ENCODE data around the gene CNST.

- no peak for TF ChIP-seq TCF7 (IDR thresholded peaks at IDR 0.05; ENCODE audit: borderline replicate concordance)
- TF ChIP-seq KAT8 (IDR thresholded peaks at IDR 0.05; ENCODE audit: low read depth), result no peak
- TF ChIP-seq FOXM1 (IDR thresholded peaks at IDR 0.05; ENCODE audit: low read depth), result no peak
- TF ChIP-seq FOXM1 (CRISPR knock-in tag; IDR thresholded peaks at IDR 0.05; ENCODE audit: low read depth), result no peak
- TF ChIP-seq, protein P1, sequence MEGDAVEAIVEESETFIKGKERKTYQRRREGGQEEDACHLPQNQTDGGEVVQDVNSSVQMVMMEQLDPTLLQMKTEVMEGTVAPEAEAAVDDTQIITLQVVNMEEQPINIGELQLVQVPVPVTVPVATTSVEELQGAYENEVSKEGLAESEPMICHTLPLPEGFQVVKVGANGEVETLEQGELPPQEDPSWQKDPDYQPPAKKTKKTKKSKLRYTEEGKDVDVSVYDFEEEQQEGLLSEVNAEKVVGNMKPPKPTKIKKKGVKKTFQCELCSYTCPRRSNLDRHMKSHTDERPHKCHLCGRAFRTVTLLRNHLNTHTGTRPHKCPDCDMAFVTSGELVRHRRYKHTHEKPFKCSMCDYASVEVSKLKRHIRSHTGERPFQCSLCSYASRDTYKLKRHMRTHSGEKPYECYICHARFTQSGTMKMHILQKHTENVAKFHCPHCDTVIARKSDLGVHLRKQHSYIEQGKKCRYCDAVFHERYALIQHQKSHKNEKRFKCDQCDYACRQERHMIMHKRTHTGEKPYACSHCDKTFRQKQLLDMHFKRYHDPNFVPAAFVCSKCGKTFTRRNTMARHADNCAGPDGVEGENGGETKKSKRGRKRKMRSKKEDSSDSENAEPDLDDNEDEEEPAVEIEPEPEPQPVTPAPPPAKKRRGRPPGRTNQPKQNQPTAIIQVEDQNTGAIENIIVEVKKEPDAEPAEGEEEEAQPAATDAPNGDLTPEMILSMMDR (IDR thresholded peaks at IDR 0.05 in 2 of 3, conservative IDR thresholded peaks at IDR 0.05 in 1 of 3; ENCODE audit: insufficient read depth in 2 of 3, low read depth in 1 of 3, low read length in 3 of 3), result no peak
- TF ChIP-seq, protein P2, sequence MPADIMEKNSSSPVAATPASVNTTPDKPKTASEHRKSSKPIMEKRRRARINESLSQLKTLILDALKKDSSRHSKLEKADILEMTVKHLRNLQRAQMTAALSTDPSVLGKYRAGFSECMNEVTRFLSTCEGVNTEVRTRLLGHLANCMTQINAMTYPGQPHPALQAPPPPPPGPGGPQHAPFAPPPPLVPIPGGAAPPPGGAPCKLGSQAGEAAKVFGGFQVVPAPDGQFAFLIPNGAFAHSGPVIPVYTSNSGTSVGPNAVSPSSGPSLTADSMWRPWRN (IDR thresholded peaks at IDR 0.05; ENCODE audit: low read depth), result no peak
- TF ChIP-seq, protein P3, sequence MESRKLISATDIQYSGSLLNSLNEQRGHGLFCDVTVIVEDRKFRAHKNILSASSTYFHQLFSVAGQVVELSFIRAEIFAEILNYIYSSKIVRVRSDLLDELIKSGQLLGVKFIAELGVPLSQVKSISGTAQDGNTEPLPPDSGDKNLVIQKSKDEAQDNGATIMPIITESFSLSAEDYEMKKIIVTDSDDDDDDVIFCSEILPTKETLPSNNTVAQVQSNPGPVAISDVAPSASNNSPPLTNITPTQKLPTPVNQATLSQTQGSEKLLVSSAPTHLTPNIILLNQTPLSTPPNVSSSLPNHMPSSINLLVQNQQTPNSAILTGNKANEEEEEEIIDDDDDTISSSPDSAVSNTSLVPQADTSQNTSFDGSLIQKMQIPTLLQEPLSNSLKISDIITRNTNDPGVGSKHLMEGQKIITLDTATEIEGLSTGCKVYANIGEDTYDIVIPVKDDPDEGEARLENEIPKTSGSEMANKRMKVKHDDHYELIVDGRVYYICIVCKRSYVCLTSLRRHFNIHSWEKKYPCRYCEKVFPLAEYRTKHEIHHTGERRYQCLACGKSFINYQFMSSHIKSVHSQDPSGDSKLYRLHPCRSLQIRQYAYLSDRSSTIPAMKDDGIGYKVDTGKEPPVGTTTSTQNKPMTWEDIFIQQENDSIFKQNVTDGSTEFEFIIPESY (CRISPR knock-in tag; IDR thresholded peaks at IDR 0.05), result no peak
- TF ChIP-seq TRIM28 (IDR thresholded peaks at IDR 0.05), result no peak
- no peak for TF ChIP-seq MAZ (CRISPR knock-in tag; conservative IDR thresholded peaks at IDR 0.05 in 1 of 2, IDR thresholded peaks at IDR 0.05 in 1 of 2)
- TF ChIP-seq BRCA1 (IDR thresholded peaks at IDR 0.05), result no peak
- no peak for TF ChIP-seq BRCA1 (CRISPR knock-in tag; IDR thresholded peaks at IDR 0.05)
- TF ChIP-seq MTA3 (IDR thresholded peaks at IDR 0.05; ENCODE audit: borderline replicate concordance), result no peak
- TF ChIP-seq, protein P4, sequence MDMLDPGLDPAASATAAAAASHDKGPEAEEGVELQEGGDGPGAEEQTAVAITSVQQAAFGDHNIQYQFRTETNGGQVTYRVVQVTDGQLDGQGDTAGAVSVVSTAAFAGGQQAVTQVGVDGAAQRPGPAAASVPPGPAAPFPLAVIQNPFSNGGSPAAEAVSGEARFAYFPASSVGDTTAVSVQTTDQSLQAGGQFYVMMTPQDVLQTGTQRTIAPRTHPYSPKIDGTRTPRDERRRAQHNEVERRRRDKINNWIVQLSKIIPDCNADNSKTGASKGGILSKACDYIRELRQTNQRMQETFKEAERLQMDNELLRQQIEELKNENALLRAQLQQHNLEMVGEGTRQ (CRISPR knock-in tag; IDR thresholded peaks at IDR 0.05), result no peak
- TF ChIP-seq, protein P5, sequence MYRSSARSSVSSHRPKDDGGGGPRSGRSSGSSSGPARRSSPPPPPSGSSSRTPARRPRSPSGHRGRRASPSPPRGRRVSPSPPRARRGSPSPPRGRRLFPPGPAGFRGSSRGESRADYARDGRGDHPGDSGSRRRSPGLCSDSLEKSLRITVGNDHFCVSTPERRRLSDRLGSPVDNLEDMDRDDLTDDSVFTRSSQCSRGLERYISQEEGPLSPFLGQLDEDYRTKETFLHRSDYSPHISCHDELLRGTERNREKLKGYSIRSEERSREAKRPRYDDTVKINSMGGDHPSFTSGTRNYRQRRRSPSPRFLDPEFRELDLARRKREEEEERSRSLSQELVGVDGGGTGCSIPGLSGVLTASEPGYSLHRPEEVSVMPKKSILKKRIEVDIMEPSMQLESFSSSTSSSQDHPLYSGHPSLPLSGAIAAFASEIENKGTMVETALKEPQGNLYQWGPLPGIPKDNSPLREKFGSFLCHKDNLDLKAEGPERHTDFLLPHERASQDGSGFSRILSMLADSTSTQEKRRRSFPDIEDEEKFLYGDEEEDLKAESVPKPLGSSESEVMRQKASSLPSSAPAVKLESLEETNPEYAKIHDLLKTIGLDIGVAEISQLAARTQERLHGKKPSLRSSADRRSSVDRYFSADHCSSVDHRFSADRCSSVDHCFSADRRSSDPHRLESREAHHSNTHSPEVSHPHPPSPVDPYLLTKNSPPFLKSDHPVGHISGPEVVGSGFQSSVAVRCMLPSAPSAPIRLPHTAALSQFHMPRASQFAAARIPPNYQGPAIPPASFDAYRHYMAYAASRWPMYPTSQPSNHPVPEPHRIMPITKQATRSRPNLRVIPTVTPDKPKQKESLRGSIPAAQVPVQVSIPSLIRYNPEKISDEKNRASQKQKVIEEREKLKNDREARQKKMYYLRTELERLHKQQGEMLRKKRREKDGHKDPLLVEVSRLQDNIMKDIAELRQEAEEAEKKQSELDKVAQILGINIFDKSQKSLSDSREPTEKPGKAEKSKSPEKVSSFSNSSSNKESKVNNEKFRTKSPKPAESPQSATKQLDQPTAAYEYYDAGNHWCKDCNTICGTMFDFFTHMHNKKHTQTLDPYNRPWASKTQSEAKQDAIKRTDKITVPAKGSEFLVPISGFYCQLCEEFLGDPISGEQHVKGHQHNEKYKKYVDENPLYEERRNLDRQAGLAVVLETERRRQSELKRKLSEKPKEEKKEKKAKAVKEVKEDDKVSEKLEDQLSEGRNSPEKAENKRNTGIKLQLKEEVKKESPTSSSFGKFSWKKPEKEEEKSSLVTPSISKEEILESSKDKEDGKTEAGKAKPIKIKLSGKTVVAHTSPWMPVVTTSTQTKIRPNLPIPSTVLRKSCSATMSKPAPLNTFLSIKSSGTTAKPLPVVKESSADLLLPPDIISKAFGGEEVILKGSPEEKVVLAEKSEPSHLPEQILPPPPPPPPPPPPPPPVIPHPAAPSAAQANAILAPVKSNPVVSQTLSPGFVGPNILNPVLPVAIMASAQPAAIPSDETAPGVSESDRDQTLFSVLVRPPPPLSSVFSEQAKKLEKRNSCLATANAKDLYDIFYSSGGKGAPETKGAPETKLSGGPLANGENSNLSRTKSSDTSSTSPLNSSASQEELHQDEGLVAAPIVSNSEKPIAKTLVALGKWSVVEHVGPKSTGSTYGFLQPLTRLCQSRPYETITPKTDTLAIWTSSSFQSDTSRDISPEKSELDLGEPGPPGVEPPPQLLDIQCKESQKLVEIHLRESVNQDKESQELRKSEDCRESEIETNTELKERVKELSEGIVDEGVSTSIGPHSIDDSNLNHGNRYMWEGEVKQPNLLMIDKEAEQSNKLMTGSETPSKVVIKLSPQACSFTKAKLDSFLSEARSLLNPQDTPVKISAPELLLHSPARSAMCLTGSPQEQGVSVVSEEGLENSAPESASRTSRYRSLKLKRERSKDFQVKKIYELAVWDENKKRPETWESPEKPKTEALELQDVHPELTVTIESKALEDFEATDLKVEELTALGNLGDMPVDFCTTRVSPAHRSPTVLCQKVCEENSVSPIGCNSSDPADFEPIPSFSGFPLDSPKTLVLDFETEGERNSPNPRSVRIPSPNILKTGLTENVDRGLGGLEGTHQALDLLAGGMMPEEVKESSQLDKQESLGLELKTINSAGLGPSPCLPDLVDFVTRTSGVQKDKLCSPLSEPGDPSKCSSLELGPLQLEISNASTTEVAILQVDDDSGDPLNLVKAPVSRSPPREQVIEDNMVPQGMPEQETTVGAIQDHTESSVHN (IDR thresholded peaks at IDR 0.05; ENCODE audit: borderline replicate concordance in 1 of 2, low read depth in 1 of 2), result no peak
Observed at GRCh38 chr1:246695136-246695535, 128.9 kb downstream of the CNST start.

All from K562 (cell line).